GM18511 (cell line): ENCODE measurements around the gene OSCP1.
"Not testable (repeated sequence)": the region's sequence is repeated elsewhere in the genome, so short reads cannot be mapped to it uniquely, and the experiment has no call there.

ENCODE experiments used
- ATAC-seq: cut with Tn5 transposase; IDR thresholded peaks from one replicate; pipeline ENCODE4 v1.9.1; 2021; ENCODE audit warnings: mild to moderate bottlenecking, moderate library complexity; ENCODE audit not compliant: unreplicated experiment

OSCP1 gene, protein sequence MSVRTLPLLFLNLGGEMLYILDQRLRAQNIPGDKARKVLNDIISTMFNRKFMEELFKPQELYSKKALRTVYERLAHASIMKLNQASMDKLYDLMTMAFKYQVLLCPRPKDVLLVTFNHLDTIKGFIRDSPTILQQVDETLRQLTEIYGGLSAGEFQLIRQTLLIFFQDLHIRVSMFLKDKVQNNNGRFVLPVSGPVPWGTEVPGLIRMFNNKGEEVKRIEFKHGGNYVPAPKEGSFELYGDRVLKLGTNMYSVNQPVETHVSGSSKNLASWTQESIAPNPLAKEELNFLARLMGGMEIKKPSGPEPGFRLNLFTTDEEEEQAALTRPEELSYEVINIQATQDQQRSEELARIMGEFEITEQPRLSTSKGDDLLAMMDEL

DNA sequence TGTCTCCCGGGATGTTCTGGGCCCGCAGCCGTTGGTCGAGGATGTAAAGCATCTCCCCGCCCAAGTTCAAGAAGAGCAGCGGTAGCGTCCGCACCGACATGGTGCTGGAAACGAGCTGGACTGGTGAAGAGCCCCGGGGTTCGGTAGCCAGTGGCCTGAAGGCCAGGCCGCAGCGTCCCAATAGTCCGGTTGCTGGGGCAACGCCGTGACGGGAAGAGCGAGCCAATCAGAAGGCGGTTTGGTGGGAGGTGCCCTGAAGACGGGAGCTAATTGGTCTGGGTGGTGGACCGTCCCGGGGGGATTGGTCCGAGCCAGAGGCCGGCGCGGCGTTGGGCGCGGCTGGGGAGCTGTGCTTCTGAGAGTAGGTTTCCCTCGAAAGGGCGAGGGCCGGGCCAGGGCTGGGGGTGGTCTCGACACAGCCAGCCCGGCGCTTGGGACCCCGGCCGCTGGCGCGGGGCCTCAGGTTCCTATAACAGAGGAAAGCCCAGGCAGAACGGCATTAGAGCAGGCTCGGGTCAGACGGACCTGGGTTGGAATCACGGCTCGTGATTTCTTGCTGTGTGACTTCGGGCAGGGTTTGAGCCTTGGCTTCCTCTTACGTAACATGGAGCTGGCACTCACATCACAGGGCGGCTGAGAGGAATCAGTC, at the start of gene OSCP1:
Gene OSCP1, minus strand, starts transcription at position 182 of the 649 bp plus-strand sequence. Its CDS starts 82 bp downstream, at position 100.
- peak; percentile 99 for ATAC-seq

DNA sequence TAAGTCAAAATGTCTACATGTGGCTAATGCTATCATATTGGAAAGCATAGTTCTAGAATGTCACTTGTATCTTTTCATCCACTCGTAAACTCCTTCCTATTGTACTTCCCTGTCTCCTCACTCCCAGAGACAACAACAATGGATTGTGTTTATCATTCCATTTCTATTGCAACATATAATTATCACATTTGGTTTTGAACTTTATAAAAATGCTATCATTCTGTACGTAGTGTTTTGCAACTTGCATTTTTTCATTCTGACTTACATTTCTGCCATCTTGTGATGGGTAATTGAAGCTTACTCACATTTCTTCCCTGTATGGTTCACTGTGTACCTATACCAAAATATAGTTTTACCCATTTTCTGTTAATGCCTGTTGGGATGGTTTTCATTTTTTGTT, 47.0 kb upstream of the OSCP1 start:
- ATAC-seq: no peak

DNA sequence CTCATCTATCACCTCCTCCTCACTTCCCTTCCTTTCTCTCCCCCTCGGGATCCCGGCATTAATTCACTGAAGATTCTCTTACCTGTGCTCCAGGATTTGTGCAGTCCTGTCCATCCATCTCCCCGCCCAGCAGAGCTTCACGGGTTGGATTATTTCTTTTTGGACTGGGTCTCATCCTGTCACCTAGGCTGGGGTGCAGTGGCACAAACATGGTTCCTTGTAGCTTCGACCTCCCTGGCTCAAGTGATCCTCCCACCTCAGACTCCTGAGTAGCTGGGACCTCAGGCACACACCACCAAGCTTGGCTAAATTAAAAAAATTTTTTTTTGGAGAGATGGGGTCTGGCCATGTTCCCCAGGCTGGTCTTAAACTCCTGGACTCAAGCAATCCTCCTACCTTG, 44.7 kb upstream of the OSCP1 start:
- ATAC-seq: no peak

DNA sequence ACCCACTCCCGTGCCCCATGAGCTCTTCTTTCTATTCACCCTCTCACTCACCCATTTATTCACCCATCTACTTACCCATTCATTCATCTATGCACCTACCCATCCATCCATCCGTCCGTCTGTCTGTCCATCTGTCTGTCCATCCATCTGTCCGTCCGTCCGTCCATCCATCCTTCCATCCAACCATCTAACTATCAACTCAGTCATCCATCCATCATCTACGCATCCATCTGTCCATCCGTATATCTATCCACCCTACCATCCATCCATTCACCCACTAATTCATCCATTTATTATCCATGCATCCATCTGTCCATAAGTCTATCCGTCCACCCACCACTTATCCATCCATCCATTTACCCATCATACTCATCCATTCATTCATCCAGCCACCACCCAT, 43.3 kb upstream of the OSCP1 start:
- no peak for ATAC-seq

DNA sequence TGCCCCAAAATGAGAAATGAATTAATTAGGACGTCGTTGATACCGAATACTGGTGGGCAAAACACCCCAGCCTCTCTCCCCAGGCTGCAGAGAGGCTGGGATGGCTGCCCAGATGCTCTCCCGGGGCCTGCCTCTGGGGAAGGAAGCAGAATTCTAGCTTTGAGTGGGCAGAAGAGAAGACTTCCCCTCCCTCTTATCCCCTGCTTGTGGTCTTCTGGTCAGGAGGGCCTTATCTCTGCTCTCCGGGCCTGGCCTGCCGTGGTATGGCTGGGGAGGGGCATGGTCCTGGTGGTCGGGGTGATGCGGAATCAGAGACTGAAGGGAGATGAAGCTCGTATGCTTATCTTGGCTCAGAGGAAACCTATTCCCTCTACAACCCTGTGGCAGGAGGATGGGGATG, 42.2 kb upstream of the OSCP1 start:
- no peak for ATAC-seq

DNA sequence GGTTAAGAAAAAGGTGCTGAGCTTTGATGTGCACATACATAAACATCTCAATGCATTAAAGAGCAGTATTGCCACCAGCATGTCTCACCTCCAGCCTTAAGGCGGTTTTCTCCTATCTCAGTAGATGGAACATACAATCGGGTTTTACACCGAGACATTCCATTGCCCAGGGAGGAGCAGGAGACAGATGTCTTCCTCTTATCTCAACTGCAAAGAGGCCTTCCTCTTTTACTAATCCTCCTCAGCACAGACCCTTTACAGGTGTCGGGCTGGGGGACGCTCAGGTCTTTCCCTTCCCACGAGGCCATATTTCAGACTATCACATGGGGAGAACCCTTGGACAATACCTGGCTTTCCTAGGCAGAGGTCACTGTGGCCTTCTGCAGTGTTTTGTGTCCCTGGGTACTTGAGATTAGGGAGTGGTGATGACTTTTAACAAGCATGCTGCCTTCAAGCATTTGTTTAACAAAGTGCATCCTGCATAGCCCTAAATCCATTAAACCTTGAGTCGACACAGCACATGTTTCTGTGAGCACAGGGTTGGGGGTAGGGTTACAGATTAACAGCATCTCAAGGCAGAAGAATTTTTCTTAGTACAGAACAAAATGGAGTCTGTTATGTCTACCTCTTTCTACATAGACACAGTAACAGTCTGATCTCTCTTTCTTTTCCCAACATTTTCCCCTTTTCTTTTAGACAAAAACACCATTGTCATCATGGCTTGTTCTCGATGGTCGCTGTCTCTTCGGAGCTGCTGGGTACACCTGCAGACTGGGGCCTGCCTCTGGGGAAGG, 39.2 kb upstream of the OSCP1 start:
- not testable (repeated sequence) for ATAC-seq

DNA sequence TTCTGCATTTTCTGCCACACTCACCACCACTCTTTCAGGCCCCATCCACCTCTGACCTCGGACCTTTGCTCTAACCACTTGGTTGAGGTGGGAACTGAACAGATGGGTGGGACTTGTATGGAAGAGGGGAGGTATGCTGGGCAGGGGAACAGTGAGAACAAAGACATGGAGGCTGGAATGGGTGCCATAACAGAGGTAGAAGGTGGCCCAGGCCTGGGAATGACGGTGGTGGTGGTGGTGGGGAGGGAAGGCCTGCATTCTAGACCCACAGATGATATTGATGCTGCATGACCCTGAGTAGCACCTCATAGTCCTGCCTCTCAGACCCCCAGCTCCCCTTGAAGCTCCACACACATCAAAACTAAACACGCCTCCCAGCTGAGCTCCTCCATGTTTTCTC, 37.7 kb upstream of the OSCP1 start:
- ATAC-seq: no peak

DNA sequence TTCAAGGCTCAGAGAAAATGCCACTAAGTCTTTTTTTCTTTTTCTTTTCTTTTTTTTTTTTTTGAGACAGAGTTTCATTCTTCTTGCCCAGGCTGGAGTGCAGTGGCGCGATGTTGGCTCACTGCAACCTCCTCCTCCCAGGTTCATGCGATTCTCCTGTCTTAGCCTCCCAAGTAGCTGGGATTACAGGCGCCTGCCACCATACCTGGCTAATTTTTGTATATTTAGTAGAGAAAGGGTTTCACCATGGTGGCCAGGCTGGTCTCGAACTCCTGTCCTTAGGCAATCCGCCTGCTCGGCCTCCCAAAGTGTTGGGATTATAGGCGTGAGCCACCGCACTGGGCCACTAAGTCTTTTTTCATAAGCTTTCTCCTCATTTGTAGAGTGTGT, 37.1 kb upstream of the OSCP1 start:
- not testable (repeated sequence) for ATAC-seq

DNA sequence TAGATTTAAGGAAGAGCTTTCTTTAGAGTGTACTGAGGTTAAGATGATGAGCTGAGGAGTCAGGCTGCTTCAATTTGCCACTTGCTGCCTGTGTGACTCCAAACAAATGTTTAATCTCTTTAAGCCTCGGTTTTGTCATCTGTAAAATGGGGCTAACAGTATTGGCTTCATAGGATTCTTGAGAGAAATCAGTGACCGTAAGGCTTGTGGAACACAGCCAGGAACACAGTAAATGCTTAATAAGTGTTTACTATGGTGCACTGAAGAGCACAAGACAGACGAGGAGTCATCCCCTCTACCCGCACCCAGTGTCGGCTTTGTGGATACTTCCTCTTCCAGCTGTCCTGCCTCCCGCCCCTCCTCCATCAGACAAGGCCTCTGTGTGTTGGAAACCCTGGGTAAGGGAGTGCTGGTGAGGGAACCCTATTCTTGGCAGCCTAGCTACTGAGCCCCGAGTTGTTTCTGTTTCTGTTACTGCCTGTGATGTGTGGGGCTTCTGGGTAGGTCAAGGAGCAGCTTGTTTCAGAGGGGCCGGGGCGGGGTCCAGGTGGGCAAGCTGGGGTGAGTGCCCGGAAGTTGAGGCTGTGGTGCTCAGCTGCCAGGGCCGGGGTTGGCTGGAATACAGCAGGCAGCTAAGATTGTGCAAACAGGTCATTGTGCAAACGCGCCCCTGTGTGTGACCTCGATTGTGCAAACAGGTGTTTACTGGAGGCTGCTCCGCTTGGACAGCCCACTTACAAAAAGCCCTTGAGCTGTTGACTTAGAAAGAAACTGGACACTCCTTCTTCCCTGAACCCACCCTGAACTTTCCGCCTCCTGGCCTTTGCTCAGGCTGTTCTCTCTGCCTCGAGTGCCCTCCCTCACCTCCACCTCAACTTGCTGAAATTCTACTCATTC, 36.4 kb upstream of the OSCP1 start:
- no peak for ATAC-seq

DNA sequence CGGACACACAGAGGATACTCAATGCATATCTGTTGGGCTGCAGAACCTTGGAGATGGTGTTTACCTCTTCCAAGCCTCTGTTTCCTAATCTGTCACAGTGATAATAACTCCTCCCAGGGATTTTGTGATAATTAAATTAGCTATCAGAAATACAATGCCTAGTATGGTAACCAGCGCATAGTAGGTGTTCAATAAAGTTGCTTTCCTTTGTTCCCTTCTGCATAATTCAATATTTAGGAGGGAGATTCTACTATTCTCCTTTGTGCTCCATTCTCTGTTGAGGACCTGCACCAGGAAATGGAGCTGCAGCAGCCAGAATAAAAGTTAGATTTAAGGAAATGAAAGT, 35.8 kb upstream of the OSCP1 start:
- no peak for ATAC-seq

DNA sequence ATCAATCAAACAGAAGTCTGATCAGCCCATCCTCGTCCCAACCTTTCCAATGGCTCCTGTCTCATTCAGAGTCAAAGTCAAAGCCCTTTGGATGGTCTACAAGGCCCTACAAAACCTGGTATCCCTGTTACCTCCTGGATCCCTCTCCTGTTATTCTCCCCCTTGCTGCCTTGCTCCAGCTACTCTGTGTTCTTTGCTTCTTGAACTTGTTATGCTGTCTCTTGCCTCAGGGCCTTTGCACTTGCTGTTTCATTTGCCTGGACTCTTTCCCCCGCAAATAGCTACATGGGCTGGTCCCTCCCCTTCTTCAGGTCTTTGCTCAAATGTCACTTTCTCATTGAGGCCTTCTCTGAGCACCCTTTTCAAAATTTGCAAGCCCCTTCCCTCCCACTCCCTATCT, 33.8 kb upstream of the OSCP1 start:
- no peak for ATAC-seq

DNA sequence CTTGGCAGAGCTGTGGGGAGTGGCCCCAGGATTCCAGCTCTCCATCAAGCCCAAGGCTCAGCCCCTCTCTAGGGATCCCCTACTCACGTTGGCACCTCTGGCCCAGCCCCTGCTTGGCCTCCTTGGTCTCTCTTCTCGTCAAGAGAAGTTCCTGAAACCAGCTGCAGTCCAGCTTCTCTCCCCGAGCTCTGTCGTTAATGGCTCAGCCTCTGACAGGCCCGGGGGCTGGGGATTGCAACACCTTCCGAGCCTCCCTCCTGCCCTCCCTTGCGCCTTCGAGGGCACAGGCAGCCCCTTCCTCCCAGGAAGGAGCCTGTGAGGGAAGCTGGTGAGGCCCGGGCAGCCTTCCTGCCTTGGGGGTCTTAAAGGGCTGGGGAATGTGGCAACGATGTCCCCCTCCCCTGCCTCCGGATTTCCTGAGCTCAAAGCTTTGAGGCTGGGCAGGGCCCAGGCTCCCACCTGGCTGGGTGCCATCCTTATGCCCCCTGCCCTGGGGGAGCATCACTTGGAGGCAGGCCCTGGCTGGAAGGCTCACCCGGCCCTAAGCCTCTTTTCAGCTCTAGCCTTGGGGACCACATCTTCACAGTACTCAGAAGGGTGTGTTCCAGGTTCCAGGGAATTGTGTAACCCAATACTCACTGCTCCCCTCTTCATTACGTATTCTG, 32.6 kb upstream of the OSCP1 start, which contains the start of gene CSF3R:
Gene CSF3R, minus strand, starts transcription at position 190 of the 665 bp plus-strand sequence. CDS start 3,417 bp downstream, outside the sequence.
- ATAC-seq: no peak

DNA sequence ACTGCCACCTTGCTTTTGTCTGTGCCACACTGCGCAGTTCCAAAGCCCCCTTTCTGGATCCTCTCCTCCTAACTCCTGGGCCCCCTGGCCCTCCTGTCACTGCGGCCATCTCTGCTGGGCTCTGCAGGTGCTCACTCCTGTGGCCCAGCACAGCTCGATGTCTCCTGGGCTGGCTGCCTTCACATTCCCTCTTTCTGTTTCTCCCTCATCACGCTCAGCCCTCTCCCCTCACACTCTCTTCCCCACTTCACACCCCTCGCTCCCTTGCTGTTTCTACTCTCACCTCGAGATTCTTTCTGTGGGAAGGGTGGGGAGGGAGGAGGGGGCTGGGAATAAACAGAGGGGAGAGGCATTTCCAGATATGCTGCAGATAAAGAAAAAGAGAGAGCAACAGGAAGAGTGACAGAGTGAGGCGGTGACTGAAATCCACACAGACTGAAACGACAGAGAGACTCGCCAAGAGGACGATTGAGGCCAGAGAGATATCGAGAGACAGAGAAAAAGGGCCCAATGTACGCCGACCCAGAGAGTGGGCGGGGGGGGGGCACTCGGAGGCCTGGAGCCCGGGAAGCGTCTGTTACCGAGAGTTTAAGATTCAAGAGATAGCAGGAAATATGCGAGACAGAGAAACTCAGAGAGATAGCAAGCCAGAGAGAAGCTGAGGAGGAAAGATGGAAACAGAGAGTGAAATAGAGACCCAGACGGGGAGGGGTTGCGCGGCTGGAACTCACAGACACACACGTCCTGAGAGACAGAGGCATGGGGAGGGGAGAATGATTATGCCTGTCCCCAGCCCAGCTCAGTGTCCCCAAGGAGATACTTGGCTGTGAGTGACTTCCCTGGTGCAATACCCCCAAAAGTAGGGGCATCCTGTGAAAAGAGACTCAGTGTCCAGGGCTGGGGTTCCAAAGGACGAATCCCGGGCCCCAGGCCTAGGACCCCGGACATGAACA, 31.8 kb upstream of the OSCP1 start:
- no peak for ATAC-seq

DNA sequence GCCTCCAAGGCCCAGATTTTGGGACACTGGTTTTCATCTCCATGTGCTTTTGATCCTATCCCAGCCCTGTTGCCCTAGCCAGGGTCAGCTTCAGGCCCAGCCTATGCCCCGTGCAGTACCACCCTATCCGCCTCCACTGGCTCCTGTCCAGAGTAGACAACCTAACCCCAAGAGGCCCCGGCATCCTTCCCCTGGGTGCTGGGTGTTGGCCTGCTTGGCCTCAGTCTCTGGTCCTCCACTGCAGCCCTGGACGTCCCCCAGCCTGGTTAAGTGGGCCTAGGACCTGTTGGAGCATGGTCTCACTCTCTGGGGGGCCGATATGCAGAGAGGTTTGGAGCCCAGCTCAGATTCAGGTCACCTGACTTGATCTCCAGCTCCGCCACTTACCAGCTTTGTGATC, 30.8 kb upstream of the OSCP1 start:
- ATAC-seq: no peak

DNA sequence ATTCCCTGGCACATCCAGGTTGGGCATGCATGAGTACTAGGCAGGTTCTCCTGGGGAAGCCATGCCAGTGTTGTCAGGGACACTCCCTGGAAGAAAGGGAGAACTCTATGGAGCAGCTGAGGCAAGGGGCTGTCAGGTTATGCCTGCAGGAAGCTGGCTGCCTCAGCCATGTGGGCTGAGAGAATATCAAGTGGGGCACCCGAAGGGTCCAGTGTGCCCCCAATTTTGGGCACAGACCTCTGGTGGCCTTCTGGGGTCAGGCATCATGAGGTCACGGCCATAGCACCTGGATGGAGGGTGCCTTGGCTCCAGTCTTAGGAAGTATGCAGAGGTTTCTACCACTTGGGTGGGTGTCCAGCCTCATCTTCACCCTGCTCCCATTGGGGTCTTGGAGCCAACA, 29.9 kb upstream of the OSCP1 start:
- no peak for ATAC-seq

DNA sequence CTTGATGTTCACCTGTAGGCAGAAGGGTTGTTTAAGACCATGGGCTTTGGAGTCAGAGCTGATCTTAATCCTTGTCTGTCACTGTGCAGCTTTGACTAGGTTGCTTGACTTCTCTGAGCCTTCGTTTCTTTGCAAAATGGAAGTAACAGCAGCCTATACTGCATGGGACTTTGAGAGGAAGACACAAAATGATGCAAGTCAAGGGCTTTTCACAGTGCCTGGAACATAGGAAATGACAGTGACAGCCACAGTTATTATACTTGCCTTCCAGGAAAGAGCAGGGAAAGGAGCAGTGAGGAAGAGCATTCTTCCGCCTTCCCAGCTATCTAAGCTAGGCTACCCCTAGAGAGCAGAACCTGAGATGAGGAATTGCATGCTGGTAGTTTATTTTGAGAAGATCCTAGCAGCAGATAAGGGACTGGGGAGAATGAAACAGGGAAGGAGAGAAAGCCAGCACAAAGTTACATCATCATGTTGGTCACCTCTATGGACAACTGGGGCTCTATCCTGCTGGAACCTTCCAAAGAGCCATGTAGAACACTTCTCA, 29.3 kb upstream of the OSCP1 start:
- ATAC-seq: no peak

DNA sequence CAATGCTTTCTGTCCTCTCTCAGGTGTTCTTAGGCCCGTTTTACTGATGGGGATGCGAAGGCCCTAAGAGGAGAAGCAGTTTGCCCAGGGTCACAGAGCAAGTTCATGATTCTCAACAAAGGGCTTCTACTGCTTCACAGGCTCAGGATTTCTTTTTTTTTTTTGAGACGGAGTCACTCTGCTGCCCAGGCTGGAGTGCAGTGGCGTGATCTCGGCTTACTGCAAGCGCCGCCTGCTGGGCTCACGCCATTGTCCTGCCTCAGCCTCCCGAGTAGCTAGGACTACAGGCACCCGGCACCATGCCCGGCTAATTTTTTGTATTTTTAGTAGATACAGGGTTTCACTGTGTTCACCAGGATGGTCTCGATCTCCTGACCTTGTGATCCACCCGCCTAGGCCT, 27.4 kb upstream of the OSCP1 start:
- ATAC-seq: not testable (repeated sequence)

DNA sequence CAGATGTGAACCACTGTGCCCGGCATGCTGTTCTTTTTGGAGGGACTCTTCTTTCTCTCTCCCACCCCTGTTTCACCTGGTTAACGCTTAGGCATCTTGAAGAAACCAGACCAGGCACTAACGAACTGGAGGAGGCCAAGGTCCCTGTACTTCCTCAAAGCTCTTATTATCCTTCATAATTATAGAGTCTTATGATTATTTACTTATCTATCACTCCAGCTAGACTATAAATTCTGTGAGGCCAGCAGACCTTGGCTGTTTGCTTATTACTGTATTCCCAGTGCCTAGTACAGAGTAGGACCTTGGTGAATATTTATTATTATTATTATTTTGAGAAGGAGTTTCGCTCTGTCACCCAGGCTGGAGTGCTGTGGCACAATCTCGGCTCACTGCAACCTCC, 26.7 kb upstream of the OSCP1 start:
- no peak for ATAC-seq
